Endometrial microvascular endothelial cells (primary cell): ENCODE measurements around the gene TRIOBP. TPM values are rescaled to one million over a fixed set of nuclear protein-coding genes. Genes with fewer than 3 reads are reported as not detected.

Experiments
- in situ Hi-C: cut with HindIII; loops from 2 replicates; pipeline ENCODE4 v1.10.0; 2017; ENCODE audit warnings: low sequenced_read_pairs, low pct_unique_long_range_greater_than_20kb; ENCODE audit errors: inconsistent ontology term
- total RNA-seq: library from RNA; depleted of rRNA; stranded (reverse); fragments of >200 nt; gene quantifications from one replicate; pipeline ENCODE4 v1.2.3, GENCODE V29; 2015; ENCODE audit errors: inconsistent ontology term

Gene TRIOBP
- total RNA-seq, 1 donor from 2014 or later = 135 TPM

- in situ Hi-C loops = no loop called here
Measured at GRCh38 chr22:37763652-37764051, 66.8 kb downstream of the TRIOBP start.

DNA sequence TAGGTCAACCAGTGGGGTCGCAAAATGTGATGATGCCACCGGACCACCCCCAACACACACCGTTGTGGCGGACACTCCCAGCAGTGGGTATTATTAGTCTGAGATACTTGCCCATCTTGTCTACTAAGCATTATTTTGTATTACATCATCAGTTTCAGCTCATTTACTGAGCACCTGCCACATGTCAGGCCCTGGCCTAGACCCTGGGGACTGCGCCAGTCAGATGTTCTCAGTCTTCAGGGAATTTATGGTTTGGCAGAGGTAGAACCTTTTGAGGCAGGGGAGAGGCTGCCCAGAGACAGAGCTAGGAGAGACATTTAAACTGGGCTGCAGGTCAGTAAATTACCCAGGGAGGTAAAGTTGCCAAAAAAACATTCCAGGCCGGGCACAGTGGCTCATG lies 67.8 kb downstream of the TRIOBP start:
- in situ Hi-C loops = no loop called here

- in situ Hi-C loops = no loop called here
Measured at GRCh38 chr22:37765498-37765897, 68.7 kb downstream of the TRIOBP start.

DNA sequence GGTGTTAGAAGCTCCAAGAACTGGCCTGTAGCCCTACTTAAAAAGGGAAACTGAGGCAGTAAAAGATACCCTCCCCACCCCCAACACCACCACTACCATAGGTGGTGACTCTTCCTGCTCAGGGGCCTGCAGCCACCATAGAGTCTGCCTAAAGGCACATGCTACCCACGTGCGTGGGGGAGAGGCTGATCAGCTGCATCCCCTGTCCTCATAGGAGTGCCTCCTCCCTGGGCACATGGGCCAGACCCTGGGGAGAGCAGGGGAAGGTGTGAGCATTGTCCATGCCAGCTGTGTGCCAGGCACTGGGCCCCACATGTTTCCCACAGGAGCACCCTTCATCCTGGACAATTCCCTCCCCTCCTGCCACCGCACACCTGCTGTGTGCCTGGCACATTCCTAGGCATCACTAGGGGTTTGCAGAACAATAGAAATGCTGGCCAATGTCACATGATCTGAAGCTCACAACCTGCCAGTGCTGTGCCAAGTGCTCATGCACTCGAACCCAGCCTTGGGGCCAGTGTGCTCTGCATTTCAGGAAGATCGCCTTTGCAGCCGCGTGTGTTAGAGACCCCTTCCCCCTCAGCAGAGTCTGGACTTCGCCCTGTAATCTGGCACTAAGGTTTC lies 69.2 kb downstream of the TRIOBP start:
- in situ Hi-C loops = no loop called here

DNA sequence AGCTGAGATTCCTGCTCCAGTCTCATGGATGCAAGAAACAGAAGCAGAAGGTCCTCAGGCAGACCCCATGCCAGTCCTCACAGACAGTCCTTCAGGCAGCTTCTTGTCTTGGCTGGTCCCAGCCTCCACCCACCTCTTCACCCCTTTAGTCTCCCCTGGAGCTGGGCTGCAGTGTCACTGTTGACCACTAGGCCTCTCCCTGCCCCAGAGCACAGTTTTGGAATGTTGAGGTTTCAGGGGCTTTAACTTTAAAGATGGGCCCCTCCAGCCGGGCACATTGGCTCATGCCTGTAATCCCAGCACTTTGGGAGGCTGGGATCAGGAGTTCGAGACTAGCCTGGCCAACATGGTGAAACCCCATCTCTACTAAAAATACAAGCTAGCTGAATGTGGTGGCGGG lies 71.4 kb downstream of the TRIOBP start:
- in situ Hi-C loops = no loop called here

GRCh38 chr22:37769056-37769455 lies 72.2 kb downstream of the TRIOBP start:
- in situ Hi-C loops = no loop called here

DNA sequence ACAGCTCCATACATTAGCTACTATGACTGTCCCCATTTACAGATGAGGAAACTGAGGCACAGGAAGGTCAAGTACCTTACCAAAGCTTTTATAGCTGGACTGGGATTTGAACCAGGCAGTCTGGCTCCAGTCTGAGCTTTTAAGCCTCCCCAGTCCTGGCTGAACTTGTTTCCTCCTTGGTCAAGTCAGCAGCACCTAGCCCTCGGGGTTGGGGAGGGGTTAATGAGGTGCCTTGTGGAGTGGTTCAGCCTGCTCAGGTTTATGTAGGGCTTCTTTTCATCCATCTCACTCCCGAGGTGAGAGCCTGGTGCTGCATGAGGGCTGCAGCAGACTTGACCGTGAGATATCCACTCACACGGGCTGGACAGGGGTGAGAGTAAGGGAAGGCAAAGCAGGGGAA lies 74.2 kb downstream of the TRIOBP start:
- in situ Hi-C loops = no loop called here

DNA sequence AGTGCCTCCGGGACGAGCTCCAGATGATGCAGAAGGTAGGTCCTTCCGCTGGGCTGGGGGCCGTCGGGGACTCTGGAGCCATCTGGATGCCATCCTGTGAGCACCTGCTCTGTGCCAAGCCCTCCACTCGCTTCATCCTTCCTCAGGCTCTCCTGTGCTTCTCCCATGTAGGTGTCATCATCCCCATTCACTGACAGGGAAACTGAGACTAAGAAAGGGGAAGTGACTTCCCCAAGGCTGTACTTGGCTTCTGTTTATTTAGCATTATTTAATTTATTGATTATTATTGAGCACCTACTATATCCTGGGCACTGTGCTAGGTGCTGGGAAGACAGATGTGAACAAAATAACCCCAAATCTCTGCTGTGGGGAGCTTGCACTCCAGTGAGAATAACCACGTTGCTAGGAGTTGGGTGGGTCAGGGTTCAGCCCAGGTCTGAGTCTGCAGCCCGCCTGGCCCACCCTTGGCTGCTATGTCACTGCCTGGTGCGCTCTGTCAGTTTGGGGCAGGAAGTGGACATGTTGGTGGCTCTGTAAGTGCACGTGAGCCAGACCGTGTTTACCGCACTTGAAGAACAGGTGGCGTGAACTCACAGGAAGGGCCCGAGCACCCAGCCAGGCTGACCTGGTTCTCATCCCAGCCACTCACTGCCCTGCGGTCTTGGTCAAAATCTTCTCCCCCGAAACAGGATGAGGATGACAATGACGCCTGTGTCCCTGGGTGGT lies 75.0 kb downstream of the TRIOBP start:
- in situ Hi-C loops = no loop called here

DNA sequence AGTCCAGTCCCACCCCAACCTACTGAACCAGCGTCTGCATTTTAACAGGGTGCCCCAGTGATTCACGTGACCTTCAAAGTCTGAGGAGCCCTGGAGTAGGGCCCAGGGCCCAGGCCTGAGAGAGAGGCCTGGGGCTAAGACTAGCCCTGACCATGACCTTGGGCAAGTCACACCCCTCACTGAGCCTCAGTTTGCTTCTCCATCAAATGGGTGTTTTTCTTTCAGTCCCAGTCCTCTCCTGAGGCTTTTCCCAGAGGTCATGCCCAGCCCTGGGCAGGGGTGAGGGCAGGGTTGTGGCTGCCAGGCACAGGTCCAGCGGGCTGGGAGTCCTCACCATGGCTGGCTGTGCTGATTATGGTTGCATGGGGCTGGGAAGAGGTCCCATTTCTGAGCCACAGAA lies 77.9 kb downstream of the TRIOBP start:
- in situ Hi-C loops = no loop called here

DNA sequence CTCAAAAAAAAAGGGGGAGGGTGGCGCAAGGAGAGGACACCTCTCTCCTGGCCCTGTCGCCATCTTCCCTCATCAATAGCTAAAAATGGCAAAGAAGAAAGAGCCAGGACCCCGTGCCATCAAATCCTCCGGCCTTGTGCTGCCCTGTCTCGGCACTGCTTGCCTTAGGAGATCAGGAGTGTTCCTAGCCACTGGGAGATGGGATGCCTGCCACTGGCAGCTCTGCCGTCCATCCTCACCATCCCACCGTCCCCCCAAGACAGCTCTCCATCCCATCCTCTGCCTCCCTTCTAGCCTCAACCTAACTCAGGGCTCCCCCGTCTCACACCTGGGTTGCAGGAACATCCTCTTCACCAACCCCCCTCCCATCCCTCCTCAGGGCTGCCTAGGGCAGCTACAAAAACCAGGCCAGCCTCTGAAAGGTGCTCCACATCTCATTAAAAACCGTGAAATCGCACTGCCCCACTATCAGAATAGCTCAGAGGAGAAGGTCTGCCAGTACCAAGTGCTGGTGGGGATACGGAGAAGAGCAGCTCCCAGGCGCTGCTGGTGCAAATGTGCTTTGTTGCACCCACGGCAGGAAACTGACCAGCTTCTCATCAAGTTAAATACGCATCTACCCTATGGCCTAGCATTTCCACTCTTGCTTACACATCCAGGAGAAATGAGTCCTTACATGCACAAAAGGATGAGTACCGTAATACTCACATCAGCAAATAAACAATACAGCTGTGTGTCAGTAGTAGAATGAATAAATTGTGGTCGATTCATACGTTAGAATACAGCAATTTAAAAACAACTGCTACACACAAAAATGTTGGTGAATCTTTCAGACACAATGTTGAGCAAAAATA lies 79.2 kb downstream of the TRIOBP start:
- in situ Hi-C loops = no loop called here

GRCh38 chr22:37776639-37777005 lies 79.8 kb downstream of the TRIOBP start:
- in situ Hi-C loops = no loop called here

GRCh38 chr22:37777122-37777687 lies 80.4 kb downstream of the TRIOBP start:
- in situ Hi-C loops = no loop called here

DNA sequence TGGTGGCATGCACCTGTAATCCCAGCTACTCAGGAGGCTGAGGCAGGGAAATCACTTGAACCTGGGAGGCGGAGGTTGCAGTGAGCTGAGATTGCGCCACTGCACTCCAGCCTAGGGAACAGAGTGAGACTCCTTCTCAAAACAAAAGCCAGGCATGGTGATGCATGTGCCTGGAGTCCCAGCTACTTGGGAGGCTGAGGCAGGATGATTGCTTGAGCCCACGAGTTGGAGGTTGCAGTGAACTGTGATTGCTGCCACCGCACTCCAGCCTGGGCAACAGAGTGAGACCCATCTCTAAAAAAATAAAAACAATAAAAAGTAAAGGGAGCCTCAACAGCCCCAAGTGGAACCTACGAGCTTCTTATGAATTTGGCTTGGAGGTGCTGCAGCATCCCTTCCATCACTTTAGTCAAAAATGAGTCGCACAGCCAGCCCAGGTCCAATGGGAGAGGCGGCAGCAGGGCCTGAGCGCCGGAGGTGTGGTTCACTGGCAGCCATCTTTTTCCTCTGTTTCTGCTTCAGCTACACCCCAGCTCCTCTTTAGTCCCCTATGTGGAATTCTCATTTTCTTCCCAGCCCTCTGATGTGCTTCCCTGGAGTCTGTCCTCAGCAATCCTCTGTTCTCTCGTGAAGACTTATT lies 81.6 kb downstream of the TRIOBP start:
- in situ Hi-C loops = no loop called here

- in situ Hi-C loops = no loop called here
Measured at GRCh38 chr22:37781434-37782059, 84.7 kb downstream of the TRIOBP start.

GRCh38 chr22:37782340-37783168 lies 85.7 kb downstream of the TRIOBP start:
- in situ Hi-C loops = no loop called here

DNA sequence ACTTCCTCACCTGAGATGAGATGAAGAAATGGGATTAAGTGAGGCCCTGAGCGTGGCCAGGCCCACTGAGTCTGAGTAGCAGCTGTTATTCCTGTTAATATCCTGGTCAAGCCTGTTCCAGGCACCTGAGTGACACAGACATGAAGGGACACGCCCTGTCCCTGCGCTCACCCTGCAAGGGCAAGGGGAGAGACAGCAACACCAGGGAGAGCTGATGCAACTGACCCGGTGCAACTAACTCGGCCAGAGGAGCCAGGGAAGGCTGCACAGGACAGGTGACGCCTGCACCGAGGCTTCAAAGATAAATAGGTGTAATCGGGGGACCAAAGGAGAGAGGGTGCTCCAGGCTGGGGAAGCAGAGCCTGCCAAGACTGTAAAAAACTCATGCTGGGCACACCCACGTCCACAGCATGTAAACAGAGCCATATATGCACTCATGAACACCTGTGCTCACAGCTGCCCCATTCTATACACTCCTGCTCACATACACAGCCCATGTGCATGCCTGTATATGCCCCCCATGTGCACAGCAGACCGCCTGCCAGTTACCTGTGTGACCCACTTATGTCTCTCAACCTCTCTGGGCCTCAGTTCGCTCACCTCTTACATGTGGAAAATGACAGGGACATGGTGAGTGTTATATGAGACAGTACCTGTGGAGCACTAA lies 88.1 kb downstream of the TRIOBP start:
- in situ Hi-C loops = no loop called here

- in situ Hi-C loops = no loop called here
Measured at GRCh38 chr22:37790234-37790633, 93.4 kb downstream of the TRIOBP start.
